SK-N-SH (cell line): Measurements from ENCODE around the gene PKNOX1.
A peak's percentile ranks its signal among the peaks of the same experiment; 100 is the strongest.

Experiments used
- GATA2 ChIP-seq: sonication (generic); formaldehyde crosslinking; IDR thresholded peaks from 2 replicates; pipeline ENCODE4 v1.5.0; 2020; ENCODE audit warnings: mild to moderate bottlenecking, missing genetic modification reagents
- MXI1 ChIP-seq: IDR thresholded peaks from 2 replicates; pipeline ENCODE4 v1.6.1; 2012; ENCODE audit warnings: mild to moderate bottlenecking, low read depth, low read length, improper control_type of control experiment
- TF ChIP-seq, protein P1 (sequence below): IDR thresholded peaks from 2 replicates; pipeline ENCODE4 v1.6.1; 2012; ENCODE audit warnings: mild to moderate bottlenecking, low read depth, low read length, moderate library complexity
- TF ChIP-seq, protein P2 (sequence below): fragments of 200-600 bp; sonication (generic); IDR thresholded peaks from 2 replicates; pipeline ENCODE4 v1.6.1; 2017; ENCODE audit warnings: antibody characterized with exemption, mild to moderate bottlenecking, moderate library complexity

GRCh38 chr21:42973991-42974831, at the start of gene PKNOX1:
- TF ChIP-seq, protein P1, sequence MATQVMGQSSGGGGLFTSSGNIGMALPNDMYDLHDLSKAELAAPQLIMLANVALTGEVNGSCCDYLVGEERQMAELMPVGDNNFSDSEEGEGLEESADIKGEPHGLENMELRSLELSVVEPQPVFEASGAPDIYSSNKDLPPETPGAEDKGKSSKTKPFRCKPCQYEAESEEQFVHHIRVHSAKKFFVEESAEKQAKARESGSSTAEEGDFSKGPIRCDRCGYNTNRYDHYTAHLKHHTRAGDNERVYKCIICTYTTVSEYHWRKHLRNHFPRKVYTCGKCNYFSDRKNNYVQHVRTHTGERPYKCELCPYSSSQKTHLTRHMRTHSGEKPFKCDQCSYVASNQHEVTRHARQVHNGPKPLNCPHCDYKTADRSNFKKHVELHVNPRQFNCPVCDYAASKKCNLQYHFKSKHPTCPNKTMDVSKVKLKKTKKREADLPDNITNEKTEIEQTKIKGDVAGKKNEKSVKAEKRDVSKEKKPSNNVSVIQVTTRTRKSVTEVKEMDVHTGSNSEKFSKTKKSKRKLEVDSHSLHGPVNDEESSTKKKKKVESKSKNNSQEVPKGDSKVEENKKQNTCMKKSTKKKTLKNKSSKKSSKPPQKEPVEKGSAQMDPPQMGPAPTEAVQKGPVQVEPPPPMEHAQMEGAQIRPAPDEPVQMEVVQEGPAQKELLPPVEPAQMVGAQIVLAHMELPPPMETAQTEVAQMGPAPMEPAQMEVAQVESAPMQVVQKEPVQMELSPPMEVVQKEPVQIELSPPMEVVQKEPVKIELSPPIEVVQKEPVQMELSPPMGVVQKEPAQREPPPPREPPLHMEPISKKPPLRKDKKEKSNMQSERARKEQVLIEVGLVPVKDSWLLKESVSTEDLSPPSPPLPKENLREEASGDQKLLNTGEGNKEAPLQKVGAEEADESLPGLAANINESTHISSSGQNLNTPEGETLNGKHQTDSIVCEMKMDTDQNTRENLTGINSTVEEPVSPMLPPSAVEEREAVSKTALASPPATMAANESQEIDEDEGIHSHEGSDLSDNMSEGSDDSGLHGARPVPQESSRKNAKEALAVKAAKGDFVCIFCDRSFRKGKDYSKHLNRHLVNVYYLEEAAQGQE, result no peak
- TF ChIP-seq, protein P2, sequence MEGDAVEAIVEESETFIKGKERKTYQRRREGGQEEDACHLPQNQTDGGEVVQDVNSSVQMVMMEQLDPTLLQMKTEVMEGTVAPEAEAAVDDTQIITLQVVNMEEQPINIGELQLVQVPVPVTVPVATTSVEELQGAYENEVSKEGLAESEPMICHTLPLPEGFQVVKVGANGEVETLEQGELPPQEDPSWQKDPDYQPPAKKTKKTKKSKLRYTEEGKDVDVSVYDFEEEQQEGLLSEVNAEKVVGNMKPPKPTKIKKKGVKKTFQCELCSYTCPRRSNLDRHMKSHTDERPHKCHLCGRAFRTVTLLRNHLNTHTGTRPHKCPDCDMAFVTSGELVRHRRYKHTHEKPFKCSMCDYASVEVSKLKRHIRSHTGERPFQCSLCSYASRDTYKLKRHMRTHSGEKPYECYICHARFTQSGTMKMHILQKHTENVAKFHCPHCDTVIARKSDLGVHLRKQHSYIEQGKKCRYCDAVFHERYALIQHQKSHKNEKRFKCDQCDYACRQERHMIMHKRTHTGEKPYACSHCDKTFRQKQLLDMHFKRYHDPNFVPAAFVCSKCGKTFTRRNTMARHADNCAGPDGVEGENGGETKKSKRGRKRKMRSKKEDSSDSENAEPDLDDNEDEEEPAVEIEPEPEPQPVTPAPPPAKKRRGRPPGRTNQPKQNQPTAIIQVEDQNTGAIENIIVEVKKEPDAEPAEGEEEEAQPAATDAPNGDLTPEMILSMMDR, result no peak
- TF ChIP-seq GATA2 (CRISPR knock-in tag), result no peak
- TF ChIP-seq MXI1, result peak; percentile 65; the same call in 1 of the 2 replicates
